Ascending aorta (tissue), 2 donors: ENCODE measurements around the gene ECE2. TPM values are rescaled to one million over a fixed set of nuclear protein-coding genes. Genes with fewer than 3 reads are reported as not detected.
A peak's percentile ranks its signal among the peaks of the same experiment; 100 is the strongest.

Experiments
- DNase-seq, 2 donors: peaks; one replicate each; pipeline ENCODE4 v3.0.0-alpha.2; 2019; ENCODE audit warnings: low spot score in 2 of 2
- H3K27ac ChIP-seq, 2 donors: fragments of 200-600 bp; sonication (generic); one replicate each; pipeline ENCODE4 v1.5.1; 2016 to 2017; ENCODE audit warnings: mild to moderate bottlenecking in 1 of 2
- H3K27me3 ChIP-seq: fragments of 200-600 bp; sonication (generic); one replicate; pipeline ENCODE4 v1.5.1; 2017
- H3K36me3 ChIP-seq, 2 donors: fragments of 200-600 bp; sonication (generic); one replicate each; pipeline ENCODE4 v1.5.1; 2016
- H3K4me1 ChIP-seq, 2 donors: fragments of 200-600 bp; sonication (generic); one replicate each; pipeline ENCODE4 v1.5.1; 2016 to 2017; ENCODE audit warnings: mild to moderate bottlenecking in 1 of 2
- H3K4me3 ChIP-seq, 2 donors: fragments of 200-600 bp; sonication (generic); one replicate each; pipeline ENCODE4 v1.5.1; 2016 to 2017; ENCODE audit warnings: mild to moderate bottlenecking in 1 of 2
- H3K9me3 ChIP-seq, 2 donors: fragments of 200-600 bp; sonication (generic); one replicate each; pipeline ENCODE4 v1.5.1; 2016
- intact Hi-C: fragments of 100-400 bp; cut with DNase I; formaldehyde crosslinking; loops from one replicate; pipeline ENCODE4 v1.15.1; 2023
- total RNA-seq: library from RNA; depleted of rRNA; stranded (reverse); fragments of >200 nt; gene quantifications from one replicate; pipeline ENCODE4 v1.1.0, GENCODE V29; 2016
- TF ChIP-seq, protein P1 (sequence below), 3 experiments: fragments of 200-600 bp in 2 of 3; fragments of 450-650 bp in 1 of 3; sonication (generic) in 2 of 3; IDR thresholded peaks; one replicate each; pipeline ENCODE4 v1.5.1; 2016 to 2019; ENCODE audit warnings: antibody characterized with exemption in 3 of 3, mild to moderate bottlenecking in 1 of 3, moderate library complexity in 1 of 3

The ECE2 gene
- total RNA-seq, 1 donor from 2014 or later, result not detected

DNA sequence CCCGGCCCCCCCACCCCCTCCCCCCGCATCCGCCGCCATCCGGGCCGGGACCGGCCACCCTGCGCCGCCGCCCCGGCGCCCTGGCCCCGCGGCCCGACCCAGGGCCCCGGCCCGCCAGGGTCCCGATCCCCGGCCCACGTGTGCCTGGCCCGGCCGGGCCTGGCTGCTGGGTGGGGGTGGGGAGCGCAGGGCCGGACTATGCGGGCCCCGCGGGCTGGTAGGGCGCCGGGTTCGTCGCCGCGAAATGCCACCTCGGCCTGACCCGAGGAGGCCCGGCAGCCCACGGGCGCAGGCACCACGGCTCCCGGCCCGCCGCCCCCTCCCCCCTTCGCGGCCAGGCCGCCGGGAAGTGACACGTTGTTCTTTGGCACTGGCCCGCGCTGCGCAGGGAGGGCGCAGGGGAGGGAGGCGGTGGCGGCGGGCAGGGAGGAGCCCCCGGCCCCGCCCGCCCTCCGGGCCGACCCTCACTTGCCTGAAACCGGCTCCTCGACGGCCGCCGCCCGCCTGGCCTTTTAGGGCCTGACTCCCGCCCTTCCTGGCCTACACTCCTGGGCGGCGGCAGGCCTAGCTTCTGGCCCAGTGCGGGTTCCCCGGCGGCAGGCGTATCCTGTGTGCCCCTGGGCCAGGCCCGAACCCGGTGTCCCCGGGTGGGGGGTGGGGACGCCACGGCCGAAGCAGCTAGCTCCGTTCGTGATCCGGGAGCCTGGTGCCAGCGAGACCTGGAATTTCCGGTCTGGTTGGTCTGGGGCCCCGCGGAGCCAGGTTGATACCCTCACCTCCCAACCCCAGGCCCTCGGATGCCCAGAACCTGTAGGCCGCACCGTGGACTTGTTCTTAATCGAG lies 39.1 kb downstream of the ECE2 start:
- intact Hi-C loops, result loop anchor here (1.0 to 10.0 kb wide), 6 partner anchors 16 to 970 kb away; partner anchors contain the start of genes ALG3, AP2M1, EEF1AKMT4 and FAM131A
- H3K27ac ChIP-seq, result peak overlapping the region; percentile 95 to 98
- no peaks in the 10 kb centered on the region for H3K27me3 ChIP-seq
- DNase-seq, result peak; percentile 46 to 91
- H3K4me1 ChIP-seq, result peaks cover 21 to 39% of the 10 kb centered on the region in 2 donors
- peaks cover 9 to 20% of the 10 kb centered on the region in 2 donors for H3K36me3 ChIP-seq
- peak overlapping the region; percentile 76 to 79 for H3K4me3 ChIP-seq
- H3K9me3 ChIP-seq, result no peaks in the 10 kb centered on the region
- TF ChIP-seq, protein P1, sequence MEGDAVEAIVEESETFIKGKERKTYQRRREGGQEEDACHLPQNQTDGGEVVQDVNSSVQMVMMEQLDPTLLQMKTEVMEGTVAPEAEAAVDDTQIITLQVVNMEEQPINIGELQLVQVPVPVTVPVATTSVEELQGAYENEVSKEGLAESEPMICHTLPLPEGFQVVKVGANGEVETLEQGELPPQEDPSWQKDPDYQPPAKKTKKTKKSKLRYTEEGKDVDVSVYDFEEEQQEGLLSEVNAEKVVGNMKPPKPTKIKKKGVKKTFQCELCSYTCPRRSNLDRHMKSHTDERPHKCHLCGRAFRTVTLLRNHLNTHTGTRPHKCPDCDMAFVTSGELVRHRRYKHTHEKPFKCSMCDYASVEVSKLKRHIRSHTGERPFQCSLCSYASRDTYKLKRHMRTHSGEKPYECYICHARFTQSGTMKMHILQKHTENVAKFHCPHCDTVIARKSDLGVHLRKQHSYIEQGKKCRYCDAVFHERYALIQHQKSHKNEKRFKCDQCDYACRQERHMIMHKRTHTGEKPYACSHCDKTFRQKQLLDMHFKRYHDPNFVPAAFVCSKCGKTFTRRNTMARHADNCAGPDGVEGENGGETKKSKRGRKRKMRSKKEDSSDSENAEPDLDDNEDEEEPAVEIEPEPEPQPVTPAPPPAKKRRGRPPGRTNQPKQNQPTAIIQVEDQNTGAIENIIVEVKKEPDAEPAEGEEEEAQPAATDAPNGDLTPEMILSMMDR (IDR thresholded peaks at IDR 0.05), result no peak

DNA sequence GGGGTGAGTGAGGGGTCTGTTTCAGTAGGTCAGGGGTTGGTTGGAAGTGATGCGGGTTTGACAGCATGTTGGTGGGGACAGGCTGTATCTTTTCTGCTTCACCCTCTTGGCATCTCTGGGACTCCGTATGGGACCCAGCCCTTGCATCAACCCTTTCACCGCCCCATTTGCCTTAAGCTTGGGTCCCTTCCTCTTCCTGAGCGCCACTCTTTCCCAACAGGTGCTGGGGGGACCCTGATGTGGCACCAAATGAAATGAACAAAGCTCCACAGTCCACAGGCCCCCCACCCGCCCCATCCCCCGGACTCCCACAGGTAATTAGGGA lies 39.7 kb downstream of the ECE2 start:
- Histone ChIP-seq H3K27ac (peak overlapping the region; percentile 95 to 98), H3K4me1 (peaks cover 25 to 43% of the 10 kb centered on the region in 2 donors), H3K27me3 (no peaks in the 10 kb centered on the region), H3K4me3 (peak overlapping the region; percentile 76 to 79), H3K36me3 (peaks cover 12 to 21% of the 10 kb centered on the region in 2 donors), H3K9me3 (no peaks in the 10 kb centered on the region)
- DNase-seq, result no peak
- TF ChIP-seq, protein P1 (IDR thresholded peaks at IDR 0.05), result no peak
- intact Hi-C loops, result loop anchor here (1.0 to 10.0 kb wide), 3 partner anchors 47 to 969 kb away; partner anchors contain the start of genes ALG3 and EEF1AKMT4

GRCh38 chr3:184315871-184316661 lies 40.2 kb downstream of the ECE2 start:
- intact Hi-C loops, result loop anchor here (1.0 to 10.0 kb wide), 3 partner anchors 46 to 969 kb away; partner anchors contain the start of genes ALG3 and EEF1AKMT4
- TF ChIP-seq, protein P1 (IDR thresholded peaks at IDR 0.05), result no peak
- H3K4me1 ChIP-seq, result peaks cover 30 to 48% of the 10 kb centered on the region in 2 donors

GRCh38 chr3:184316792-184317191 lies 41.0 kb downstream of the ECE2 start:
- intact Hi-C loops, result loop anchor here (10.0 kb wide), 1 partner anchor 968 kb away; no protein-coding TSS in a partner anchor
- DNase-seq, result no peak
- TF ChIP-seq, protein P1 (IDR thresholded peaks at IDR 0.05), result no peak
- H3K27ac ChIP-seq, result peak overlapping the region; percentile 95 to 98
- H3K27me3 ChIP-seq, result no peaks in the 10 kb centered on the region
- no peaks in the 10 kb centered on the region for H3K9me3 ChIP-seq
- peak overlapping the region; percentile 76 to 79 for H3K4me3 ChIP-seq
- H3K36me3 ChIP-seq, result peaks cover 24 to 34% of the 10 kb centered on the region in 2 donors
- H3K4me1 ChIP-seq, result peaks cover 30 to 48% of the 10 kb centered on the region in 2 donors

More at GRCh38 chr3:184315871-184316661, 40.2 kb downstream of the ECE2 start:
- DNase-seq, result no peak
- H3K27me3 ChIP-seq, result no peaks in the 10 kb centered on the region
- H3K4me3 ChIP-seq, result peak overlapping the region; percentile 76 to 79
- H3K9me3 ChIP-seq, result no peaks in the 10 kb centered on the region
- peak overlapping the region; percentile 95 to 98 for H3K27ac ChIP-seq
- H3K36me3 ChIP-seq, result peaks cover 17 to 27% of the 10 kb centered on the region in 2 donors

DNA sequence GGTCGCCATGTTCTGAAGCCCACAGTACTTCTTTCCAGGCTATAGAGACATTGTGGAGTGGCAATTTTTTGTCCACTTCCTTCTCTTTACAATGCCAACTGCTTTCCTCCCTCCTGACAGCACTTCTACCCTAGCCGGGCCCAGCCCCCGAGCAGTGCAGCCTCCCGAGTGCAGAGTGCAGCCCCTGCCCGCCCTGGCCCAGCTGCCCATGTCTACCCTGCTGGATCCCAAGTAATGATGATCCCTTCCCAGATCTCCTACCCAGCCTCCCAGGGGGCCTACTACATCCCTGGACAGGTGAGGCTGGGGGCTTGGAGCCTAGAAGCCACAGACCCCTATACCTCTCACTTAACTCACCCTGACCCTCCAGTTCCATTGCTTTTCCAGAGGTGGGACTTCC lies 41.4 kb downstream of the ECE2 start:
- Histone ChIP-seq H3K27ac (peak overlapping the region; percentile 21 to 95), H3K4me1 (peaks cover 30 to 48% of the 10 kb centered on the region in 2 donors), H3K9me3 (no peaks in the 10 kb centered on the region), H3K36me3 (peaks cover 28 to 38% of the 10 kb centered on the region in 2 donors), H3K27me3 (no peaks in the 10 kb centered on the region), H3K4me3 (peak overlapping the region in 1 of 2 donors; percentile 79)
- intact Hi-C loops, result loop anchor here (10.0 kb wide), 1 partner anchor 968 kb away; no protein-coding TSS in a partner anchor
- TF ChIP-seq, protein P1 (IDR thresholded peaks at IDR 0.05), result no peak
- no peak for DNase-seq
